DMS53 treated with DMSO at 0.1 percent for 48 hours (cell line): Measurements from ENCODE around the gene CABP4.

Source experiments
- DNase-seq: peaks from one replicate; lab custom pipeline; 2025; ENCODE audit not compliant: unreplicated experiment; lab: John Stamatoyannopoulos, UW

Gene CABP4

DNA sequence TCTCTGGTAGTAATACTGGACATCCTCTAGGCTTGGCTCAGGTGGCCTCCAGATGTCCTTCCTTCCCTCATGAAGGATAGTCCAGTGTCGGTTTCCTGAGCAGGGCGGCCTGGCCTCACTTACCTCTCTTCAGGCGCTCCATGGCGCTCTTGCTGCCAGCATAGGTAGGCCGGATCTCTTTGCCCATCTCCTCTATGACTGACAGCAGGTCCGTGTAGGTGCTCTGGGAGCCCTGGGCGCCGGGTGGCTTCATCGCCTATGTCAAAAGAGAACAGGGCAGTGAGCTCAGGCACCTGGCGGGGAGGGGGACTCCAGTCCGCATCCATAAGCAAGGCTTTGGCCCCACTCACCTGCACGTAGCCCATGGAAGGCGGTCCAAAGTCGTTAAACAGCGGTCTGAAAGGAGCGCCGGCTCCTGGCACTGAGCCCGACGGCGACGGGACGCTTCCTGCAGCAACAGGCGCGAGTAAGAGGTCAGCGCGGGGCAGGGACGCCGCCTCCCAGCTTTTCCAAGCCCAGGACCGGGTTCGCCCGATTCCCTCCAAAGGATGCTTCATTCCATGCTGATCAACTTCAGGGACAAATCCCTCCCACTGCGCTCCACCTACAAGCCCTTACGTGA is 52.2 kb downstream of the CABP4 start:
- no peak for DNase-seq

DNA sequence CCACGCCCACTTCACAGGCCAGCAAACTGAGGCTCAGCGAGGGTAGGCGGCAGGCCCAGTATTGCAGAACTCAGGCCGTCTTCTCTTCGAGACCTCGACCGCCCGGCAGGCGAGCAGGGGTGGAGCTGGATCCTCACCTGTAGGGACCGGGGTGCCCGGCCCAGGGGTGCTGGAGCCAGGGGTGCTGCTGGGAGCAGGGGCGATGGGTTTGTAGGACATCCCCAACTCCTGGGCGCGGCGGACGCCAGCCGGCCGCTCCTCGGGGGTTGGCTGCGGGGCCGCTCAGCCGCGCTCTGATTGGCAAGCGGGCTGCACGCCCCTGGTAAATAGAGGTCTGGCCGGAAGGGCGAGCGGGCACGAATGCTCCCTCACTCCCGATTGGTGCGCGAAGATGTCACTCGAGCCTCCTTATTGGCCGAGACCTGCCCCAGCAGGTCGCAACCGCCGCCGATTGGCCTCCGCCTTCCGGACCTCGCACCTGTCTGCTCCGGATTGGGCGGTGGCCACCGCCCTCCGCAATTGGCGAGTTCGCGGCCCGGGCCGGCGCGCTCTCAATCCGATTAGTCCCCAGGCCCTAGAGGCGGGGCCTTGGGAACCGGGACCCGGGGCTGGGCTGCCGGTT is 52.8 kb downstream of the CABP4 start, which contains the start of gene CDK2AP2:
CDK2AP2 (minus strand) TSS at position 299 of the 622 bp plus-strand sequence; CDS start at position 219, 80 bp downstream.
- peak; percentile 99 for DNase-seq

DNA sequence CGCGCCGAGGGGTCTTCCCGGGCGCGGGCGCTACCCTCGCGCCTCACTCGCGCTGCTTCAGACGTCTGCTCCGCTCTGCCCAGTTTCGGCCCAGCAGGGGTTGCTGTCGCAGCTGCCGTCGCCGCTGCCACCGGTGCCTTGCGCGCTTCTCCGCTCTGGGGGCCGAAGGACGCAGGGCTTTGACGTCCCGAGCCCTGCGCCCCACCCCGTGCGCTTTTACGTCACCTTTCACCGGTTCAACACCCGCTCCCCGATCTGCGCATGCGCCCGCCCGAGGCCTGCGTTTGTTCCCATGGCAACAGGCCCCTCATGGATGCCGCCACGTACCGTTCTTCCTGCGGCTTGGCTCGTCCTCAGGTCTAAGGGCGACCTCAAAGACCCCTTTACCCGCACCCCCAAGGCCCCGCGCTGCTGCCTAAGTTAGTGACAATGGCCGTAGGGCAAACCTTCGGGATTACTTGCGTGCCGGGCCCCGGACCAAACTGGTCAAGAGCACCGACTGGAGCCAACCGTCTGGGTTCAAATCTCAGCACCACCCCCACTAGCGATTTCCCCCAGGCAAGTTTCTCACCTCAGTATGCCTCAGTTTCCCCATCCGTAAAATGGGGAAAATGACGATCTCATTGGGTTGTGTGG is 53.5 kb downstream of the CABP4 start:
- peak; percentile 95 for DNase-seq

DNA sequence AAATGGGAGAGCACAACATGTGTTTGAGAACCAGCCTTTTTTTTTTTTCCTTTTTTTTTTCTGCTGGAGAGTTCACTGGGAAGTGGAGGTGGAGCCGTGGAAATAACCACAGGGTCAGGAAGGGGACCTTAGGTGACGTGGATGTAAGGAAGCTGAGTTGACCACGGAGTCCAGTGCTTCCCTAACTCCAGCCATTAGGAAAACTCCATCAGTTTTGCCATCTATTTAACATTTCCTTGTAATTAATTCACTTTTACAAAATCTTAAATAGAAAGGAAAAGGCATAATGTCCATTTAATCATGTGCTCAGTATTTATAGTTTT is 54.8 kb downstream of the CABP4 start:
- DNase-seq: no peak
